DND-41 (cell line): ENCODE measurements around the gene FGFBP2.
"Not testable (repeated sequence)": the region's sequence is repeated elsewhere in the genome, so short reads cannot be mapped to it uniquely, and the experiment has no call there.

Source experiments
- ATAC-seq: fragments of 200-7000 bp; cut with Tn5 transposase; 3 replicates; pipeline ENCODE4 v1.9.1; 2021; ENCODE audit warnings: low read depth; ENCODE audit not compliant: insufficient read depth
- DNase-seq: peaks from one replicate; pipeline ENCODE4 v3.0.0-alpha.2; 2020
- H2AFZ ChIP-seq: 2 replicates; pipeline ENCODE4 v1.6.0; 2012; ENCODE audit warnings: low read depth, low read length
- H3K27ac ChIP-seq: 2 replicates; pipeline ENCODE4 v1.5.1; 2012; ENCODE audit warnings: low read length, inconsistent platforms
- H3K27me3 ChIP-seq: fragments of 200-600 bp; sonication (generic); 2 replicates; pipeline ENCODE4 v1.6.0; 2012; ENCODE audit warnings: low read length, mild to moderate bottlenecking, inconsistent platforms; ENCODE audit not compliant: insufficient read depth, poor library complexity
- H3K36me3 ChIP-seq: 2 replicates; pipeline ENCODE4 v1.5.1; 2012; ENCODE audit warnings: low read length, inconsistent platforms; ENCODE audit not compliant: insufficient read depth
- H3K4me1 ChIP-seq: 2 replicates; pipeline ENCODE4 v1.5.1; 2012; ENCODE audit warnings: mild to moderate bottlenecking, low read length; ENCODE audit not compliant: insufficient read depth
- H3K4me2 ChIP-seq: 2 replicates; pipeline ENCODE4 v1.6.0; 2012; ENCODE audit warnings: mild to moderate bottlenecking, moderate library complexity, low read length, inconsistent platforms; ENCODE audit not compliant: insufficient read depth
- H3K4me3 ChIP-seq, 2 experiments: fragments of 200-600 bp in 1 of 2; shearing (Covaris generic) in 1 of 2; 2 replicates each; pipeline ENCODE4 v1.5.1; 2012 to 2016; ENCODE audit warnings: inconsistent platforms in 2 of 2, low read length in 2 of 2, mild to moderate bottlenecking in 2 of 2, low read depth in 1 of 2, moderate library complexity in 1 of 2
- H3K79me2 ChIP-seq: 2 replicates; pipeline ENCODE4 v1.6.0; 2012; ENCODE audit warnings: low read length, inconsistent platforms; ENCODE audit not compliant: insufficient read depth
- H3K9ac ChIP-seq: 2 replicates; pipeline ENCODE4 v1.6.0; 2012; ENCODE audit warnings: low read depth, mild to moderate bottlenecking, inconsistent platforms, low read length, moderate library complexity
- H3K9me3 ChIP-seq: 2 replicates; pipeline ENCODE4 v1.5.1; 2012; ENCODE audit warnings: low read length, moderate library complexity, mild to moderate bottlenecking, inconsistent platforms; ENCODE audit not compliant: insufficient read depth, severe bottlenecking
- H4K20me1 ChIP-seq: 2 replicates; pipeline ENCODE4 v1.6.0; 2012; ENCODE audit warnings: low read length; ENCODE audit not compliant: insufficient read depth
- CTCF ChIP-seq: IDR thresholded peaks from 2 replicates; pipeline ENCODE4 v1.5.1; 2012; ENCODE audit warnings: borderline replicate concordance, low read length, moderate library complexity, mild to moderate bottlenecking; ENCODE audit not compliant: poor library complexity, severe bottlenecking; ENCODE audit errors: extremely low read depth
- EZH2 ChIP-seq: IDR thresholded peaks from 3 replicates; pipeline ENCODE4 v1.6.1; 2012; ENCODE audit warnings: borderline replicate concordance, low read depth, mild to moderate bottlenecking, moderate library complexity, low read length, inconsistent platforms; ENCODE audit not compliant: severe bottlenecking

Gene FGFBP2

GRCh38 chr4:15918484-15919129 is 44.4 kb downstream of the FGFBP2 start:
- Histone ChIP-seq H3K4me3 (no peak overlapping the region), H2AFZ (no peak overlapping the region), H3K27me3 (peaks cover 5% of the 10 kb centered on the region), H3K9ac (no peak overlapping the region), H3K36me3 (no peaks in the 10 kb centered on the region), H3K4me1 (no peaks in the 10 kb centered on the region), H3K79me2 (no peaks in the 10 kb centered on the region), H4K20me1 (no peaks in the 10 kb centered on the region), H3K4me2 (no peak overlapping the region), H3K9me3 (no peaks in the 10 kb centered on the region), H3K27ac (no peak overlapping the region)
- no peak for ATAC-seq
- no peak for TF ChIP-seq EZH2
- TF ChIP-seq CTCF: no peak
- DNase-seq: no peak

- no peak overlapping the region for H2AFZ ChIP-seq
- no peaks in the 10 kb centered on the region for H4K20me1 ChIP-seq
- no peak overlapping the region for H3K4me2 ChIP-seq
- no peaks in the 10 kb centered on the region for H3K79me2 ChIP-seq
- H3K27me3 ChIP-seq: peaks cover 5% of the 10 kb centered on the region
- ATAC-seq (no peak), DNase-seq (no peak)
- no peak for TF ChIP-seq CTCF
- TF ChIP-seq EZH2: no peak
- H3K9ac ChIP-seq: no peak overlapping the region
- H3K27ac ChIP-seq: no peak overlapping the region
- H3K4me3 ChIP-seq: no peak overlapping the region
- H3K4me1 ChIP-seq: no peaks in the 10 kb centered on the region
- no peaks in the 10 kb centered on the region for H3K36me3 ChIP-seq
- H3K9me3 ChIP-seq: no peaks in the 10 kb centered on the region
Observed at GRCh38 chr4:15917297-15917696, 45.7 kb downstream of the FGFBP2 start.

- H3K36me3 ChIP-seq, DNase-seq, H3K4me1 ChIP-seq: not testable (repeated sequence)
Observed at GRCh38 chr4:15916358-15916757, 46.6 kb downstream of the FGFBP2 start.

GRCh38 chr4:15914736-15915135 is 48.2 kb downstream of the FGFBP2 start:
- H3K4me2 ChIP-seq: no peak overlapping the region
- no peaks in the 10 kb centered on the region for H3K9me3 ChIP-seq
- no peak overlapping the region for H3K27ac ChIP-seq
- DNase-seq (no peak), ATAC-seq (no peak)
- no peaks in the 10 kb centered on the region for H3K36me3 ChIP-seq
- no peak overlapping the region for H2AFZ ChIP-seq
- H3K4me3 ChIP-seq: no peak overlapping the region
- H4K20me1 ChIP-seq: no peaks in the 10 kb centered on the region
- H3K27me3 ChIP-seq: peaks cover 5% of the 10 kb centered on the region
- no peak overlapping the region for H3K9ac ChIP-seq
- no peaks in the 10 kb centered on the region for H3K79me2 ChIP-seq
- TF ChIP-seq EZH2: no peak
- TF ChIP-seq CTCF: no peak
- no peaks in the 10 kb centered on the region for H3K4me1 ChIP-seq

More at GRCh38 chr4:15916358-15916757, 46.6 kb downstream of the FGFBP2 start:
- not testable (repeated sequence) for H3K27me3 ChIP-seq, H2AFZ ChIP-seq, H3K27ac ChIP-seq, H3K9me3 ChIP-seq, H3K79me2 ChIP-seq, ATAC-seq, H3K9ac ChIP-seq, H4K20me1 ChIP-seq, H3K4me2 ChIP-seq, H3K4me3 ChIP-seq
